Hindlimb muscle (tissue), 1 donor: ENCODE measurements around the gene CNPY1. TPM values are rescaled to one million over a fixed set of nuclear protein-coding genes. Genes with fewer than 3 reads are reported as not detected.
"Not testable (repeated sequence)": the region's sequence is repeated elsewhere in the genome, so short reads cannot be mapped to it uniquely, and the experiment has no call there.

ENCODE experiments used
- DNase-seq: peaks from one replicate; pipeline ENCODE4 v3.0.0-alpha.2; 2013
- polyA plus RNA-seq: library from polyadenylated mRNA; unstranded; fragments of 120-200 nt; gene quantifications from one replicate; pipeline ENCODE4 v1.2.1, GENCODE V29; 2013; ENCODE audit not compliant: insufficient read length

CNPY1 gene
- polyA plus RNA-seq, 1 donor, result not detected

DNA sequence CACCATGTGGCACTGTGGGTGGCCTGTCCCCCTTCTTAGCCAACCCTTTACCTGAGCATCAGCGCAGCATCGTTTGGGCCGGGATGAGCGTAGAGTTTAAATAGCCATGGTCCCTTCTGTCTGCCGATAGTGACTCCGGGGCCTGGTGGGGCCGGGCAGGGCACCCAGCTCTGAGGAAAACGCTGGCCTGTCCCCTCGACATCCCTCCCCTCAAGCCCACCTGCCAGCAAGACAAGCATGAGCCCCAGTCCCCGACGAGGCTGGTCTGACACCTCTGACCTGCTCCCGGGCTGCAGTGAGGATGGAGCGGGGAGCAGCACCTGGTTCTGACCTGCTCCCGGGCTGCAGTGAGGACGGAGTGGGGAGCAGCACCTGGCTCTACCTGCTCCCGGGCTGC, 31.1 kb upstream of the CNPY1 start:
- no peak for DNase-seq

GRCh38 chr7:155576900-155577508, 30.6 kb upstream of the CNPY1 start:
- no peak for DNase-seq

DNA sequence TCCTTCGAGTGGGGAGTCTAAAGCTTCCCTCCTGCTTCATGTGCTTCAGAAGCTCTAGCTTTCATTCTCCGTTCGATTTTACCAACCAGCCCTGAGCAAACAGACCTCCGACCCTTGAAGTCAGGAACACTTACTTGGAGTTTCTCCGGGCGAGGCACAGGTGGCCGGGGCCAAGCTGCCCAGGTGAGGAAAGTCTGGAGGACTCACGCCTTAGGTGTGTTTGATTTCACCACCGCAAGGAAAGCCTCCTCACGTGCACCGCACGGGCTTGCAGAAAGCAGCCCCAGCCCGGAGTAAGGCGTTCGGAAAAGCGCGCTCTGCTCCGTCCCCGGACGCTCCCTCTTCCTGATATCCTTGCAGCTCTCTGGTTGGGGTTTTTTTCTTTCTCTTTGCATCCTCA, 30.1 kb upstream of the CNPY1 start:
- no peak for DNase-seq

- no peak for DNase-seq
These were observed 28.4 kb upstream of the CNPY1 start for GRCh38 chr7:155574556-155575290.

DNA sequence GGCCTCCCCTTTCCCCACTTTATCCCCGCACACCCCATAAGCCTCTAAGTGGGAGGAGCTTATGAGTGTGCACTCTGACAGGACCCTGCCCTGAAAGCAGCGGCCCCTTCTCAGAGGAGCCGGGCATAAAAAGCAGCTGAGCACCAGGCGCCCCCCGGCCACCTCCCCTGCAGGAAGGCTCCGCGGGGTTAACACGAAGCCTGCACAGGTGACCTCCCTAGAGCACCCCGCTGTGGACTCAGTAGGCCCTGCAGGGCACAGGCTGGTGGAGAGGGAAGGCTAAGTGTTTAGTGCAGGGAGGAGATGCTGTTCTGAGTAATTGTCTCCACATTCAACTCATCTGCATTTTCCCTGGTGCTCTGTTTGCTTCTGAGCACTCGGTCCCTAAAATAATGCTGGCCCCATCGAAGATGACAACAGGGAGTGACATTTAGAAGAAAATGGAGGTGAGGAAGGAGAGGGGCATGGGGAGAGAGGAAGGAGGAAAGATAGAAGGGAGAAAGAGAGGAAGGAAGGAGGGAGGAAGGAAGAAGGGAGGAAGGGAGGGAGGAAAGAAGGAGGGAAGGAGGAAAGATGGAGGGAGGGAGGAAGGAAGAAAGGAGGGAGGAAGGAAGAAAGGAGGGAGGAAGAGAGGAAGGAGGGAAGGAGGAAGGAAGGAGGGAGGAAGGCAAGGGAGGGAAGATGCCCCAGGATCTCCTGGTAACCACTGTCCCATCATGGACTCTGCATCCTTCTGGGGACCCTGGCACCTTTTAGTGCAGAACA, 25.4 kb upstream of the CNPY1 start:
- no peak for DNase-seq

GRCh38 chr7:155570991-155571390, 24.6 kb upstream of the CNPY1 start:
- no peak for DNase-seq

DNA sequence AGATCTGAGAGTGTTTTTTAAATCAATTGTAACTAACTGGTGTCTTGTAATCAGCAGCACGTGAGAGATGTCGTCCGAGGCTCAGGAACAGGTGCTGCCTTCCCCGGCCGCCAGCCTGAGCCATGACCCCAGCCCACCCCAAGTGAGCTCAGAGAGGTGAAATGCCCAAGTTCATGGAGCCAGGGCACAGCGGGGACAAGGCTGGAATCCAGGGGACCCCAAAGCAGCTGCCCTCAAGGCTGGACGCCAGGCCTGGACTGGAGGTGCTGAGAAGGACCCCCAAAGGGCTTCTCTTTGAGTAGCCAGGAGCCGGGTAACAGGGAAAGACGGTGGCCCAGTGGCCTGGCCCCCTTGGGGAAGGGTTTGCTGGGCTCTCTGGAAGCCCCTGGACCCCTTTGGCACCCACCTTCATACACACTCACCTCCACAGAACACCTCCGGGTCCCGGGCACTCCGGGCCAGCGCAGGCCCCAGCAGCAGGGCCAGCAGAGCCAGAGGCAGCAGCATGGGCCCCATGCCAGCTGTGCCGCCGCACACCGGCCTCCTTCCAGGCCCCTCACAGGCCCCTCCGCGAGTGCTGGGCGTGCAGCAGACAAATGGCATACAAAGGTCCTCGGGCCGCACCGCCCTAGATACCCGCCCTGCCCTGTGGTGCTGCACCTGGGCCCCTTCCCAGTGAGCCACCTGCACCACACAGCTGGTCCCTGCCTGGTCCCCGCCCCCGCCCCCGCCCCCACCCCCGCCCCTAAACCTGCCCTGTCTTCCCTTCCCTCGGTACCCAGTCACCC, 24.0 kb upstream of the CNPY1 start:
- DNase-seq, result no peak

GRCh38 chr7:155569681-155570080, 23.3 kb upstream of the CNPY1 start:
- DNase-seq, result no peak

GRCh38 chr7:155568842-155569494, 22.6 kb upstream of the CNPY1 start:
- no peak for DNase-seq

DNA sequence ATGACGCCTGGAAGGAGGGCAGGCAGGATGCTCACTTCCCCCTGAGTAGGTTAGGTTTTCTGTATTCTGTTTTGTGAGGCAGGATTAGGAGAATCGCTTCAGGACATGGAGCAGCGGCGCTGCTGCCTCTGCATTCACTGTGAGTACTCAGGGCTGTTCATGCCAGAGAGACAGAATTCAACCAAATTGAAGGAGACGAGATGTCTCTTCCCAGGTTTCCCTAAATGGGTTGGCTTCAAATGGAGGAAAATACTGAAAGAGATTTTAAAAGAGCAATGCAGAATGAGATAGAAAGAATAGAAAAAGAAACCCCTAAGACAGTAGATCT, 21.9 kb upstream of the CNPY1 start:
- DNase-seq, result no peak

GRCh38 chr7:155567646-155568332, 21.4 kb upstream of the CNPY1 start:
- DNase-seq, result no peak

DNA sequence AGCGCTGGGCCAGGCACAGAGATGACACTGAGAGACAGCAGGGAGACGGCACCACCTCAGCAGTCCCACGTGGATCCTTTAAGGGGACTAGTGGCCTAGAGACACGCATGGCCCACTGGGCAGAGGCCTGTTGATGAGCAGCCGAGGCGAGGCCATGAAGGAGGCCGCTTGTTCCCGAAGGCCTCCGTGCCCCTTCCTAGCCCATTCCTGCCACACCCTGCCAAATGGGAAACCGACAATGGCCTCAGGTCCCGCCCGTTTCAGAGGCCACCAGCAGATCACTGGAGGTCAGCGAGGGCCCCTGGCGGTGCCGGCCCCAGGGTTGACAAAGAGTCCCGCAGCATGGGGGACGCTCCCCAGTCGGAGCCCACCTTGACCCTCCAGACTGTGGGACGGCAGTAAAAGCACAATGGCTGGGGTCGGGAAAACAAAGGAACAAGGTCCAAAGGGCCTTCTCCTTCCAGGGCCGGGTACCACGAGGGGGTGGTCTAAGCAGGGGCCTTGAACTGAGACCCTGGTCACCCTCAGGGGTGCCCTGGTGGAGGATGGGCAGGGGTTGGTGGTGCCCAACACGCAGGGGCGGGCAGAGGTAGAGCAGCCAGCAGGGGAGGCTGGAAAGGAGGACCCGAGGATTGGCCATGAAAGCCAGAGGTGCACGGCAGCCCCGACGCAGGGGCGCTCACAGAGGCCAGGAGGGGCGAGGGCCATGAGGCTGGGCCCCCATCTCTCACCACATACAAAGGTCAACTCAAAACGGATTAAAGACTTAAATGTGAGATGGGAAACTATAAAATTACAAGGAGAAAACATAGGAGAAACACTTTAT, 19.9 kb upstream of the CNPY1 start:
- DNase-seq, result no peak

DNA sequence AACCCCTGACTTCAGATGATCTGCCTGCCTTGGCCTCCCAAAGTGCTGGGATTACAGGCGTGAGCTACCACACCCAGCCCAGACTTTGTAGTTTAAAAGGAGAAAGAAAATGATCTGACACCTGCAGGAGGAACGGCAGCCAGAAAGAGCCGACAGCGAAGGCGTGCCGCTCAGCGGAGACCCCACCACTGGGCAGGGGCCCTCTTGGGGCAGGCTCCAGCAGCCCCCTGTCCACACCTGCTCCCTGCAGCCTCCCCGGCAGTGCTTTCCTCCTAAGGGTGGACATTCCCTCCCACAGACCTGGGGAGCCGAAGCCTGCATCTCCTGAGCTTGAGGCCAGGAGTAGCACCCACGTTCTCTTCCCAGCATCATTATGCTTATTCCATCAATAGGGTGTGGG, 19.2 kb upstream of the CNPY1 start:
- no peak for DNase-seq

DNA sequence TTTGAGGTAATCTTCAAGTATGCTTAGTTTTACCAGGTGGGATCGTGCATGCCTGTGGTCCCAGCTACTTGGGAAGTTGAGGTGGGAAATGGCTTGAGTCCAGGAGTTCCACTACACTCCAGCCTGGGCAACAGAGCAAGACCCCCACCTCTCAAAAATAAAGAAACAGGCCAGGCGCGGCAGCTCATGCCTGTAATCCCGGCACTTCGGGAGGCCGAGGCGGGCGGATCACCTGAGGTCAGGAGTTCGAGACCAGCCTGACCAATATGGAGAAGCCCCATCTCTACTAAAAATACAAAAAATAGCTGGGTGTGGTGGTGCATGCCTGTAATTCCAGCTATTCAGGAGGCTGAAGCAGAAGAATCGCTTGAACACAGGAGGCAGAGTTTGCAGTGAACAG, 16.6 kb upstream of the CNPY1 start:
- not testable (repeated sequence) for DNase-seq

DNA sequence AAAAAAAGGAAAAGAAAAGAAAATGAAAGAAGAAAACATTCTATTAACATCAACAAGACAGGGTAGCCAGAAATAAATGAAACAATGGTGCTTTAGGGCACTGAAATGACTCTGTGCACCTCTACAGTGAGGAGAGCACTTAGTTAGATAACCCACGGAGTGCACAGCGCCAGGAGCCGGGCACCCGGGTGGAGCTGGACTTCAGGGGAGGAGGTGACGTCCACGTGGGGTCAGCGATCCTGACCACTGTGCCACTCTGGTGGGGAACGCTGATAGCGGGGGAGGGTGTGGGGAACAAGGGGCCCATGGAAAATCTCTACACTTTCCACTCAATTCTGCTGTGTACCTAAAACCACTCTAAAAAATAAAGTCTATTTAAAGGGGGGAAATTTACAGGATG, 15.7 kb upstream of the CNPY1 start:
- DNase-seq, result no peak

GRCh38 chr7:155560982-155561686, 14.8 kb upstream of the CNPY1 start:
- no peak for DNase-seq

GRCh38 chr7:155560196-155560885, 14.0 kb upstream of the CNPY1 start:
- no peak for DNase-seq

- no peak for DNase-seq
These were observed 13.3 kb upstream of the CNPY1 start for GRCh38 chr7:155559519-155560108.

DNA sequence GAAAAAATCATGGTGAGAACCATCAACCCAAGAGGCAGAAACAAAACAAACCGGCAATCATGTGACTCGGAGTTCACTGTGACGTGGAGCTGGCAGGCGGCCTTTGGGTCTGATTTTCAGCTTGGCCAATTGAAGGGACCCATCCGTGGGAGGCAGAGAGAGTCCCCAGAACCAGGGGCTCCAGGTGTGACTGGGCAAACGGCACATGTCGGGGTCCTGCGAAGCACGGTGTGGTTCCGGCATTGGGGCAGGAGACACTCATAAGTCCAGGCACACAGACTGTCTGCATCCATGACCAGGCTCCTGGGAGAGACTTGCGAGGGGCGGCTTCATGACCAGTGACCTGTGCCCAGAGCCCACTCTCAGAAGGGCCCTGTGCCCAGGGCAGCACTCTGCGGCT, 12.6 kb upstream of the CNPY1 start:
- DNase-seq, result no peak
